ENCODE results near the gene BAHCC1. TPM values are rescaled to one million over a fixed set of nuclear protein-coding genes. Genes with fewer than 3 reads are reported as not detected.

Gene BAHCC1
- total RNA-seq, 1 experiment from 2014 or later = 9.9 TPM

DNA sequence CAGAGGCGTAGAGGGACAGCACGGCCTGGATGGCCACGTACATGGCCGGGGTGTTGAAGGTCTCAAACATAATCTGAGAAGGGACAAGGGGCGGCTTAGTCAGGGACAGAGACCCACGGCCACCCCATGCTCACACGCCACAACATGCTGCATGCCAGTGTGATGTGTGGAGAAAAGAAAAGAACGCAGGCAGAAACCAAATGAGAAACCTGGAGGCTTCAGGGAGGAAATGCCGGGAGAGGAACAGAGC, 116.2 kb downstream of the BAHCC1 start:
- H3K9me3 ChIP-seq (ENCODE audit: low read length) = no peaks in the 10 kb centered on the region
- DNase-seq (no peak), ATAC-seq (no peak)
- peaks cover 31% of the 10 kb centered on the region for H3K4me1 ChIP-seq (ENCODE audit: insufficient read depth, low read length)
- no peaks in the 10 kb centered on the region for H3K9me2 ChIP-seq (replicated peaks; ENCODE audit: low read length)
- POLR2A ChIA-PET (ENCODE audit: unreplicated experiment) = interaction anchor here (0.5 to 0.6 kb wide), 2 partner anchors 218 to 352 kb away, joined by 3 to 11 read pairs; no protein-coding TSS in a partner anchor
- H3K4me3 ChIP-seq (ENCODE audit: low read length) = peak overlapping the region; percentile 99
- CTCF ChIA-PET = no interaction called here
- H3K27me3 ChIP-seq (ENCODE audit: low read length) = no peaks in the 10 kb centered on the region
- H3K4me2 ChIP-seq (ENCODE audit: low read length) = peak overlapping the region; percentile 88
- H3K9ac ChIP-seq (ENCODE audit: low read length) = peak overlapping the region; percentile 91
- H4K20me1 ChIP-seq (ENCODE audit: low read length) = peaks cover 39% of the 10 kb centered on the region
- no peak overlapping the region for H3K27ac ChIP-seq (ENCODE audit: low read length)
- H3K79me2 ChIP-seq (ENCODE audit: low read length) = peaks cover 67% of the 10 kb centered on the region
- H3F3A ChIP-seq (ENCODE audit: low read length, unreplicated experiment) = peaks cover 22% of the 10 kb centered on the region
- no TSS peak for BruUV-seq (replicated peaks)
- no peak for TF ChIP-seq EZH2phosphoT487 (IDR thresholded peaks at IDR 0.05; ENCODE audit: borderline replicate concordance, low read length)
- TF ChIP-seq, protein P1, sequence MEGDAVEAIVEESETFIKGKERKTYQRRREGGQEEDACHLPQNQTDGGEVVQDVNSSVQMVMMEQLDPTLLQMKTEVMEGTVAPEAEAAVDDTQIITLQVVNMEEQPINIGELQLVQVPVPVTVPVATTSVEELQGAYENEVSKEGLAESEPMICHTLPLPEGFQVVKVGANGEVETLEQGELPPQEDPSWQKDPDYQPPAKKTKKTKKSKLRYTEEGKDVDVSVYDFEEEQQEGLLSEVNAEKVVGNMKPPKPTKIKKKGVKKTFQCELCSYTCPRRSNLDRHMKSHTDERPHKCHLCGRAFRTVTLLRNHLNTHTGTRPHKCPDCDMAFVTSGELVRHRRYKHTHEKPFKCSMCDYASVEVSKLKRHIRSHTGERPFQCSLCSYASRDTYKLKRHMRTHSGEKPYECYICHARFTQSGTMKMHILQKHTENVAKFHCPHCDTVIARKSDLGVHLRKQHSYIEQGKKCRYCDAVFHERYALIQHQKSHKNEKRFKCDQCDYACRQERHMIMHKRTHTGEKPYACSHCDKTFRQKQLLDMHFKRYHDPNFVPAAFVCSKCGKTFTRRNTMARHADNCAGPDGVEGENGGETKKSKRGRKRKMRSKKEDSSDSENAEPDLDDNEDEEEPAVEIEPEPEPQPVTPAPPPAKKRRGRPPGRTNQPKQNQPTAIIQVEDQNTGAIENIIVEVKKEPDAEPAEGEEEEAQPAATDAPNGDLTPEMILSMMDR (conservative IDR thresholded peaks at IDR 0.05; ENCODE audit: low read depth, low read length) = no peak
- TF ChIP-seq EZH2 (IDR thresholded peaks at IDR 0.05; ENCODE audit: low read length, unreplicated experiment) = no peak
- peaks cover 29% of the 10 kb centered on the region for H3K36me3 ChIP-seq (ENCODE audit: low read depth, low read length)
- H2AFZ ChIP-seq (ENCODE audit: low read length) = no peak overlapping the region
- intact Hi-C loops (cut with micrococcal nuclease) = loop anchor here (10.0 kb wide), 1 partner anchor 117 kb away; the partner anchor contains the start of gene BAHCC1

DNA sequence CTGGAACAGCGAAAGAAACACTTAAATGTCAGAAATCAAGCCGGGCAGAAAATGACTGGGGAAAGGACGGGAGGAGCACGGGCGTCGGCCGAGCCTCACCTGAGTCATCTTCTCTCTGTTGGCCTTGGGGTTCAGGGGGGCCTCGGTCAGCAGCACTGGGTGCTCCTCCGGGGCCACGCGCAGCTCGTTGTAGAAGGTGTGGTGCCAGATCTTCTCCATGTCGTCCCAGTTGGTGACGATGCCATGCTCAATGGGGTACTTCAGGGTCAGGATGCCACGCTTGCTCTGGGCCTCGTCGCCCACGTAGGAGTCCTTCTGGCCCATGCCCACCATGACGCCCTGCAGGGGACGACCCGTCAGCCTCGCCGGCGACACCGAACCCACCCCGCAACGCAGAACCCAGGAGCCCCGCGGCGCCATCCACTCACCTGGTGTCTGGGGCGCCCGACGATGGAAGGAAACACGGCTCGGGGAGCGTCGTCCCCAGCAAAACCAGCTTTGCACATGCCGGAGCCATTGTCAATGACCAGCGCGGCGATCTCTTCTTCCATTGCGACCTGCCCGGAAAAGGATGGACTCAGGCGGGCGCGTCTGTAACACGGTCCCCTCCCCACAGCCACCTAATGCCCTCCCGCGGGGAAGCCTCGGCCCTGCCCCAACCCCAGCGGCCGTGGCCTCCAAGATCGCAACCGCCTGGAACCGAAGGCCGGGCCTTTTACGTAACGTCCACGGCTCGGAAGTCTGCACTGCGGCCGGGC, 116.7 kb downstream of the BAHCC1 start:
- Histone ChIP-seq H3K27me3 (ENCODE audit: low read length) (no peaks in the 10 kb centered on the region), H4K20me1 (ENCODE audit: low read length) (peaks cover 39% of the 10 kb centered on the region), H3F3A (ENCODE audit: low read length, unreplicated experiment) (peaks cover 22% of the 10 kb centered on the region), H3K79me2 (ENCODE audit: low read length) (peaks cover 72% of the 10 kb centered on the region), H3K36me3 (ENCODE audit: low read depth, low read length) (peaks cover 29% of the 10 kb centered on the region), H3K4me3 (ENCODE audit: low read length) (peak overlapping the region; percentile 99), H3K4me1 (ENCODE audit: insufficient read depth, low read length) (peaks cover 34% of the 10 kb centered on the region), H3K9ac (ENCODE audit: low read length) (peak overlapping the region; percentile 91), H2AFZ (ENCODE audit: low read length) (no peak overlapping the region), H3K9me2 (replicated peaks; ENCODE audit: low read length) (no peaks in the 10 kb centered on the region), H3K9me3 (ENCODE audit: low read length) (no peaks in the 10 kb centered on the region), H3K4me2 (ENCODE audit: low read length) (peak overlapping the region; percentile 88), H3K27ac (ENCODE audit: low read length) (peak overlapping the region; percentile 42)
- intact Hi-C loops (cut with micrococcal nuclease) = loop anchor here (10.0 kb wide), 1 partner anchor 117 kb away; the partner anchor contains the start of gene BAHCC1
- ChIA-PET POLR2A (ENCODE audit: unreplicated experiment) (interaction anchor here (0.6 to 0.7 kb wide), 3 partner anchors 28 to 218 kb away, joined by 3 to 11 read pairs (median 5); no protein-coding TSS in a partner anchor), CTCF (no interaction called here)
- DNase-seq (no peak), ATAC-seq (no peak; the same call in 1 of the 2 replicates)
- TF ChIP-seq EZH2phosphoT487 (IDR thresholded peaks at IDR 0.05; ENCODE audit: borderline replicate concordance, low read length) (no peak), EZH2 (IDR thresholded peaks at IDR 0.05; ENCODE audit: low read length, unreplicated experiment) (no peak)
- TF ChIP-seq, protein P1 (conservative IDR thresholded peaks at IDR 0.05; ENCODE audit: low read depth, low read length) = no peak
- BruUV-seq (replicated peaks) = TSS peak; percentile 62
